GM21576 (cell line): Measurements from ENCODE around the gene DNAJC15.
"Not testable (repeated sequence)": the region's sequence is repeated elsewhere in the genome, so short reads cannot be mapped to it uniquely, and the experiment has no call there.

Experiments used
- ATAC-seq: cut with Tn5 transposase; IDR thresholded peaks from one replicate; pipeline ENCODE4 v1.9.1; 2021; ENCODE audit warnings: mild to moderate bottlenecking, moderate library complexity; ENCODE audit not compliant: unreplicated experiment

DNAJC15 gene

GRCh38 chr13:43042410-43042921 is 19.1 kb downstream of the DNAJC15 start:
- ATAC-seq = no peak

- ATAC-seq = no peak
Measured at GRCh38 chr13:43044720-43045301, 21.4 kb downstream of the DNAJC15 start.

GRCh38 chr13:43045302-43045773 is 22.0 kb downstream of the DNAJC15 start:
- not testable (repeated sequence) for ATAC-seq

GRCh38 chr13:43046259-43046658 is 22.9 kb downstream of the DNAJC15 start:
- ATAC-seq = no peak

- peak; percentile 55 for ATAC-seq
Measured at GRCh38 chr13:43054803-43055802, 31.7 kb downstream of the DNAJC15 start.

- ATAC-seq = no peak
Measured at GRCh38 chr13:43057653-43058317, 34.4 kb downstream of the DNAJC15 start.

- no peak for ATAC-seq
Measured at GRCh38 chr13:43058318-43058674, 34.9 kb downstream of the DNAJC15 start.

GRCh38 chr13:43058831-43059230 is 35.4 kb downstream of the DNAJC15 start:
- ATAC-seq = no peak

- not testable (repeated sequence) for ATAC-seq
Measured at GRCh38 chr13:43059779-43060178, 36.4 kb downstream of the DNAJC15 start.

GRCh38 chr13:43060806-43061205 is 37.4 kb downstream of the DNAJC15 start:
- not testable (repeated sequence) for ATAC-seq

- ATAC-seq = no peak
Measured at GRCh38 chr13:43061496-43062280, 38.3 kb downstream of the DNAJC15 start.

GRCh38 chr13:43071824-43072223 is 48.4 kb downstream of the DNAJC15 start:
- no peak for ATAC-seq

GRCh38 chr13:43072394-43072793 is 49.0 kb downstream of the DNAJC15 start:
- ATAC-seq = no peak

GRCh38 chr13:43074824-43075510 is 51.6 kb downstream of the DNAJC15 start:
- ATAC-seq = peak; percentile 70

GRCh38 chr13:43075511-43075902 is 52.1 kb downstream of the DNAJC15 start:
- not testable (repeated sequence) for ATAC-seq

GRCh38 chr13:43077046-43077445 is 53.7 kb downstream of the DNAJC15 start:
- no peak for ATAC-seq

GRCh38 chr13:43077461-43077860 is 54.1 kb downstream of the DNAJC15 start:
- ATAC-seq = no peak

- no peak for ATAC-seq
Measured at GRCh38 chr13:43077906-43078305, 54.5 kb downstream of the DNAJC15 start.

GRCh38 chr13:43078399-43078798 is 55.0 kb downstream of the DNAJC15 start:
- ATAC-seq = no peak

GRCh38 chr13:43079392-43079931 is 56.1 kb downstream of the DNAJC15 start:
- ATAC-seq = no peak
